HG02981 (cell line): ENCODE data around the gene ATRIP.
A peak's percentile ranks its signal among the peaks of the same experiment; 100 is the strongest.

Source experiments
- ATAC-seq: cut with Tn5 transposase; IDR thresholded peaks from one replicate; pipeline ENCODE4 v1.9.1; 2021; ENCODE audit warnings: mild to moderate bottlenecking, moderate library complexity; ENCODE audit not compliant: unreplicated experiment

The ATRIP gene

DNA sequence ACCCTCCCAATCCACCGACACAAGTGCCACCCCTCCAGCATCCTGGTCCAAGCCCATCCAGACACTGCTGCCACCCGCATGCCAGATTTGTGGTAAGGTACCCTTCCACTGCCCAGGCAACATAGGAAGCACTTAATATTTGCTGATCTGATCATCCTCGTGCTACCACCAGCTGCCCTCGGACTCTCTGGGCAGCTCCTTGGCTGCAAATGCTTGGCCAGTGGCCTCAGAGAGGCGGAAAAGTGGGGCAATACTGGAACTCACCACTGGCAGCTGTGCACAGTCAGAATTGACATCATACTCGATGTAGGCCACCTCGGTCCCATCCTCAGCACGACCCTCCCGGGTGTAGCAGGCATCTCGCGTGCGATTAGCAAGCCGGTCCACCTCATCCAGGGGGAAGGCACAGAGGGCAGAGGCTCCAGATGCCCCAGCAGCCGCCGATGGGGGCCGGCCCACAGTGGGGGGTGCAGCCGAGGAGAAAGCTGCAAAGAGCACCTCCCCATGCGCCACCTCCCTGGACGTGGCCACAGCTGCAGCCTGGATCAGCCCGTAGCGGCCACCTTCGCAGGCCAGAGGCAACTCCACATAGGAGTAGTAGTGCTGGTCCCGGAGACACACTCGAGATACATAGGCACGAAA is 23.2 kb upstream of the ATRIP start:
- ATAC-seq, result no peak

- no peak for ATAC-seq
Observed at GRCh38 chr3:48423883-48424695, 22.4 kb upstream of the ATRIP start.

- ATAC-seq, result no peak
Observed at GRCh38 chr3:48425281-48425812, 21.2 kb upstream of the ATRIP start.

DNA sequence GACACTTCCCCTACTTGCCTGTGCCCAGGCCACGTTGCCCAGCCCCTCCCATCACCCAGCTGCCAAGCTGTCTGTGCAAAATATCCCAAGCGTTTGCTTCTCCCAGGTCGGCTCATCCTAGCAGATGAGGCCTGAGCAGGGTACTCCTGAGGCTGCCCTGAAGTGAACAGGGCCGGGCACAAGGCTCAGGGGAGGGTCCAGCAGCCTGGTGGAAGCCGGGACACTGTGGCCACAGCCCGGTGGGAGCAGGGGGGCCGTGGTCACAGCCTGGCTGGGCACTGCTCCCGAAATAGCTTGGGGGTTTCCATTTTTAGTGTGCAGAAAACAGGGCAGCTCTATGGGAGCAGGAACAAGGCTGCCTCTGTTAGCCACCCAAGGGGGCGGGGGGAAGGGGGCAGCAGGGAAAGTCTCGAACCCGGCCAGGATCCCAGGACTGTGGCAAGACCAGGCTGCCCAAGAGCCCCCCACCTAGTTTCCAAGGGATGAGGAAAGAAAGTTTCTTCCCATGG is 20.1 kb upstream of the ATRIP start:
- no peak for ATAC-seq

DNA sequence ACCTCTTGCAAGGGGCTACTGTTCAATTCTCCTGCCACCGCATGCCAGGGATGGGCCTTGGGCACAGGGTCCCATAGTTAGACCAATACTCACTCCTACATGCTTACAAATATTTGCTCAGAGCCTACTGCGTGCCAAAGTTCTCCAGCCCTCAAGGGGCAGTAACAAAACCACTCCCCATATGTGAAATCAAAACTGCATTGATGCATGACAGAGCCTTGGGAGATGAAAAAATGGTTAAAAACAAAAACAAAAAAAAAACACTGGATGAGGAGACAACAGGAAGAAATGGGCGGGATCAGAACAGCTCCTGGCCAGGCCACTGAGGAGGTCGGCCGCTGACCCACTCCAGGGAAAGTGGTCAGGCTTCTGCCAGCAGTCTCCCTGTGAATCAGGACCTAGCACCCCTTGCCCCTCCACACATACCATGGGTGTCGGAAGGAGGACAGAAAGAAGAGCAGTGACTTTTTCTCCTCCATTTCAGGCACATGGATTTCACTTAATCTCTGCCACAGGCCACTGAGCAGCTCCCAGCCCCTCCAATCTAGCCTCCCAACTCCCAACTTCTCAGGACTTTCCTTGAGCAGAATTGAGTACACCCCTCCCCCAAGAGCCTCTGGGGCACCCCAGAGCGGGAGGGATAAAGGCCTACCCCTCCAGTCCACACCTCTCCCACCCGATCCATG is 19.4 kb upstream of the ATRIP start:
- no peak for ATAC-seq

GRCh38 chr3:48427630-48427962 is 18.9 kb upstream of the ATRIP start:
- ATAC-seq, result no peak

DNA sequence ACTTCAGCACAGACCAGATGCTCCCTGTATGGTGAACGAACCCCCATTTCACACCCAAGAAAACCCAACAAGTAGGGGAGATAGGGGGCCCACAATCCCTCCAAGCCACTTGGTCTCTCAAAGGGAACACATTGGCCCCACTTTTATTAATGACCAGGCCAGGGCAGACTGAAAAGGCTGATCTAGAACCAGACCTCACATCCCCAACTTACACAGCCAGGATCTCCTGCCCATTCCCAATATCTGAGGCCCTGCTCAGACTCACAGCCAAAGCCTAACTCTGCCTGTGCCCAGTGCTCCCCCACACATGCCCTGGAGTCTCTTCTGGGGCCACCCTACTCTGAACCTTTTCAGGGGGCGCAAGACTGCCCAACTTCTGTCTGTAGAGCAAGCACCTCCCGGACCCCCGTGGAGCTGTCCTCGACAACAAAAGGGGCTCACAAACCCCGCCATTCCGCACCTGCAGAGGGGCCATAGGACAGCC is 18.4 kb upstream of the ATRIP start:
- ATAC-seq, result no peak

DNA sequence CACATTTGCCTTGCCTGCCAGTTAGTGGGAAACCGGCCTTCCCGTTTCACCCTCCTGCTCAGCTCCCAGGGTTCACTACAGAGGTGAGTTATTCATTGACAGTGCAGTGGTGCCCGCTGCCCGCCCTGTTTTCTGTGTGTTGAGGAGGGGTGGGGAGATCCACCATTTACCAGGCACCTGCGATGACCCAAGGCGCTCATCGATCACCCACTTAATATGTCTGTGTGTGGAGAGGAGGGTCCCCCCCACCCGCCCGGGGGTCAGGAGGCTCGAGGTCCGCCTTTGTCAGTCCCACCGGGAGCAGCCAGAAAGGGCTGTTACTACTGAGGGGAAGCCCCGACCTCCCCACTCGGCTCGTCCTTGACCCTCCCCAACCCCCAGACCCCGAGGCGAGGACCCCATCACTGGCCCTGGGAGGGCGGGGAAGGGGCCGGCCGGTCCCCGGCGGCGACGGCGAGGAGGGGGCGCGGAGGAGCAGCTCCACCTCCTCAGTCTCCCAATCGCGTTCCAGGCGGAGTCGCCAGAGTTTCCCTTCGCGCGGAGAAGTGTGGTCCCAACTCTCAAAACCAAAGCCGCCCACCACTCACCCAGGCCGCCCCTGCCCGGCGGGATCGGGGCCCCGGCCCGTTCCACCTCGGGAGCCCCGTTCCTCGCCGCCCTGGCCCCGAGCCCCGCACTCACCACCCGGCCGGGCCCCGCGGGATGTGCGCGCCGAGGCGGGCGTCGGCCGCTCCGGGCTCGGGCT is 17.8 kb upstream of the ATRIP start:
- peak; percentile 11 for ATAC-seq

DNA sequence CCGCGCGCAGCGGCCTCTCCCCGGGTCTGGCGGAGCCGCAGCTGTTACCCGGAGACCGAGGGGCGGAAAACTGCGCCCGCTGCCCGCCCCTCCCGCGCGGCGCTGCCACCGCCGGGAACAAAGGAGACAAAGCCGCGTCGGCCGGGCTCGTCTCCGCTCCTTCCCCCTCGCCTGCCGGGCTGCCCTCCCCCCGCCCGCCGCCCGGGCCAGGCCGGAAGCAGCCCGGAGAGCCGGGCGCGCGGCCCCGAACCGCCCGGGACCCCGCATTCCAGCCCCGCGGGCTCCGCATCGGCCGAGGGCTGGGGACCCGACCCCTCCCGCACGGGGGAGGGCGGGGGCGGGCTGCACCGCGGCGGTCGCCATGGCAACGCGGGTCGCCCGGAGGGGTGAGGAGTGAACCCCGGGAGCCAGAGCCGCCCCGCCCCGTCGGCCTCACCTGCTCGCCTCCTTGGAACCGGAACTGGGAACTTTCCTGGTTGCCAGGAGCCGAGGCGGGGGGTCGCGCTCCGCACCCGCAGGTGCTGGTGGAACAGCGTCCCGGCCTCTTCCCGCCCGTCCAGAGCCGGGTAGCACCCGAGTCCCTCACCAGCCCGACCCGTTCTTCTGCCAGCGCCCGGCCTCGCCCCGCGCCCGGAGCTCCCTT is 17.1 kb upstream of the ATRIP start:
- peak; percentile 38 for ATAC-seq

GRCh38 chr3:48429960-48430707 is 16.4 kb upstream of the ATRIP start, which contains the start of gene PLXNB1:
PLXNB1 (minus strand) TSS chr3:48430086; CDS start chr3:48424611, 5,475 bp downstream.
- no peak for ATAC-seq

DNA sequence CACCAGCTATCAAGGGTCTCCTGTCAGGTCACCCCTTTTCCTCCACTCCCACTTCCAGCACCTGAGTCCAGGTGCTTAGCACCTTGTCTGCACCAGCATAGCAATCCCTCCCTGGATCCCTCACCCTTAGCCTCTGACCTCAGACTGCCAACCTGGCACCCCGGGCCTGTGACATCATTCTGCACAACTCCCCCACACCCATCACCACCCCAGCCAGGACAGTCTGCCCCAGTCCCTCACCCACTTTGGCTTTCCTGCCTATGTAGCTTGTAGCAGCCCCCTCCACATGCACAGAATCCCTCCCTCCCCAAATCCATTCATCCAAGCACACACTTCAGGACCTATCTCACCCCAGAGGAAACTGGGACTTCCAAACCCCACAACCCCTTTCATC is 15.8 kb upstream of the ATRIP start:
- no peak for ATAC-seq

DNA sequence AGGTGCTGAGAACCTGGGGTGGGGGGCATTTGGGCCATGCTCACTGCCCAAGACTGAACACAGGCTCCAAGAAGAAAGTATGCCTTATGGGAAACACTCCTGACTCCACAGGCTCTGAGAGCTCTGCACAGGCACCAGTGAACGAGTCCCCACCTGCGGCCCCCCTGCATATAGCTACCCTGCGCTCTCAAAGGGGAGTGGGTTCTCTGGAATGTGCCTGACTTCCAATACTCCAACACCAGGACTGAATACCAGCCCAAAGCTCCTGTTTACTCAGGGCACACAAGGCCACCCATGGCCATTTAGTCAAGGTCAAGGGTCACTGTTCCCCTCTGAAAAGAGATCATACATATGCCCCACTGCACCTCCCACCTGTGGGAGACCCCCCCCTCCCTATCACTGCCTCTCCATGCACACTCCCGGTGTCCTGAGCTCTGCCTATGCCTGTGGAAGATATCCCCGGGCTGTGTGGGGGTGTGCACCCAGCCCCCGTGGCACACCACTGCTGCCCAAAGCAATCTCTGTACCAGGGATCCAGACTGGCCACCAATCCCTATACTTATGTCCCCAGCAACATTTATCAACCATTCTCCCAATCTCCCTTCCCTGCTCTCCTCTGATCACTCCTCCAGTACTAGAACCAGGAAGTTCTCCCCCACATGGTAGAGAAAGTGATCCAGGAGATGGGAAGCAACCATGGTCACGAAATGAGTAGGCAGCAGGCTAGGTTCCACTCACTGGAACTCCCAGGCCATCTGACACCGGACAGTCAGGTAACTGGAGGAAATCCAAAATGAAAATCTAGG is 15.1 kb upstream of the ATRIP start:
- no peak for ATAC-seq

DNA sequence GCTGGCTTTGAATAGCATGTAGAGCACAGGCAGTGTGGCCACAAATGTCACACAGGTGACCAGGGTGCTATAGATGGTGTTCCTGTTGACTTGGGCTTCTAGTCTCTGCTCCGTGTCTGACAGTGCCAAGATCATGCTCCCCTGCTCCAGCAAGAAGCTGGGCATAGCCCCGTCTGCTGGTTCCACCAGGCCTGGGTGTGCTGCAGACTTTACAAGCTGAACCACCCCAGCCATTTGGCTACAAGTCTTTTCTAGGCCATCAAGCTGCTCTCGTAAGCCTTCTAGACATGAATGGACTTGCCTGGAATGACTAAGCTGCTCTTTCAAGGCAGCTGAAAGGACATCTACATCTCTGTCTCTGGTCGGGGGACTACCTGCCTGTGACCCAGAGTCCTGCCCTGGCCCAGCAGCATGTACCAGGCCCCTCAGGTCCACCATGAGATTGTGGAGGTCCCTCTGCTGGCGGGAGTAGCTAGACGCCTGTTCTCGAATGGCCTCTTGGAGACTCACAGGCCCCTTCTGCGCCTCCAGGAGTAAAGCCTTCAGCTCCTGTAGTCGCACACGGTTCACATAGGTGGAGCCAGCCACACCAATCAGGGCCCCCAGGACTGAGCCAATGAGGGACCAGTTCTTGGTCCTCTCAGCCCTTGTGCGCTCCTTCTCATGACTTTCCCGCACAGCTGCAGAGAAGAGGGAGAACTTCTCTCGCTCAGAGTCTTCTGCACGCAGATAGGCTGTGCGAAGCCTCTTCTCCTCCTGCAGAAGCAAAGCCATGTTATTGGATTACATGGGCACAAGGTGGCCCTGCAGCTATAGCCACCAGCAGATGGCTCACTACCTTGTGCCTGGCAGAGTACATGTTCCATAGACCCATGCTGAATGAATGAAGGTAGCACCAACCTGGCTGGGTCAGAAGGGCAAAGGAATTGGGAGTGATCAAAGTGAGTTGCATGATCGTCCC is 13.8 kb upstream of the ATRIP start:
- no peak for ATAC-seq

DNA sequence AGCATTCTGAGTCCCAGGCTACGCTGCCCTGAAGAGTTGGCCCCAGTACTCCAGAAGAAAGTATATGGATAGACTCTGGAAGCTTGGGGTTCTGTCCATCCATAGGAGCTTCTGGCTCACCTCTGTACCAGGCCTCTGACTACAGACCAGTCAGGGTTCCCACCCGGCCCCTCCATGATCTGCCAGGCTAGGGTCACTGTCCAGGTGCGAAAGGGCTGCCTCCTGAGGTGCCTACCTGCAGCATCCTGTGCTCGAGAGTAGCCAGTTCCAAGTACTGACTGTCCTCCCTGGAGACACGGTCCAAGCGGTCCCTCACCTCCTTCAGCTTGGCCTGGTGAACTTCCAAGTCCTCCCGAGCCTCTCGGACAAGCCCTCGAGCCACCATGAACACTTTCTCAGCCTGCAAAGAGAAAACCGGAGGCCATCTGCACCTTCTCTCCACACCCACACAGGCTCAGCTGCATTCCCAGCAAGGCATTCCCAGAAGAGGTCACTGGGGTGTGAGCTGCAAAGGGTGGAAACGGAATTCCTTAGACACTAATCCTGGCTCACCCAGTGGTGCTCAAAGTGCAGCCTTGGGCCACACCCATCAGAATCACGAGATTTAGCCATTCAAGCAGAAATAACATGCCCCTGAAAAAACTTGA is 12.9 kb upstream of the ATRIP start:
- ATAC-seq, result no peak

DNA sequence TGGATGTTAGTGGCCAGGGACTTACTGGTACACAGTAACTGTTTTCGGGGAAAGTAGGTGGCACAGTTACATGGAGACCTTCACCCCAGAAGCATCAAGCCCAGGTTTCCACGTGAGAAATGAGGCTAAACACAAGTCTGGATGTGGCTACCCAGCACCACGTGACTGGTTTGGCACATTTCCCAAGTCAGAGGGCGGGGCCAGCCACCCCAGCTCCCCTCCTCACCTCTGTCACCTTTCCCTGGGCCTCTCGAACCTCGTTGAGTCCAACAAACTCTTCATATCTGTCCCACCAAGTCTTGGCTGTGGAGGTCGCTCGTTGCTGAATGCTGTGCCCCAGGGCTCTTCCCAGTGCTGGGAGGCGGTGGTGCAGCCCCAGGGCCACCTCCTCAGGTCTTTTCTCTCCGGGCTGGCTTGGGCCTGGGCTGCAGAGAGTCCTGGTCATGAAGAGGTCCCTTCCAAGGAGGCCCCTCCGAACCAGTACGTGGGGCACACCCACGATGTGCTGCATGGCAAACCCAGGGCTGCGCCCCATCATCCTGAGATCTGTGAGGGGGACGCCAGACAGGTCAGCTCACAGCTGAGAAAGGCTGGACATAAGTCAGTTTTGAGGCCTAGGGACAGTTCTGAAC is 11.8 kb upstream of the ATRIP start:
- ATAC-seq, result no peak

- ATAC-seq, result no peak
Observed at GRCh38 chr3:48435223-48435595, 11.3 kb upstream of the ATRIP start.
